ENCODE data around the gene DDX25.

Gene DDX25

GRCh38 chr11:125873881-125874555 is 30.3 kb upstream of the DDX25 start:
- ChIA-PET CTCF (no interaction called here), POLR2A (no interaction called here)
- TF ChIP-seq ELF4 (IDR thresholded peaks at IDR 0.05) (no peak), HDGF (IDR thresholded peaks at IDR 0.05; ENCODE audit: borderline replicate concordance) (no peak), CTBP1 (IDR thresholded peaks at IDR 0.05; ENCODE audit: borderline replicate concordance) (no peak), ARNT (IDR thresholded peaks at IDR 0.05) (no peak), FOXM1 (IDR thresholded peaks at IDR 0.05; ENCODE audit: borderline replicate concordance) (no peak), SUZ12 (IDR thresholded peaks at IDR 0.05) (no peak), PKNOX1 (IDR thresholded peaks at IDR 0.05) (no peak), TARDBP (IDR thresholded peaks at IDR 0.05) (no peak), FOXA1 (IDR thresholded peaks at IDR 0.05) (no peak), FOXK2 (IDR thresholded peaks at IDR 0.05) (no peak), BHLHE40 (IDR thresholded peaks at IDR 0.05; ENCODE audit: borderline replicate concordance) (no peak), ZNF384 (IDR thresholded peaks at IDR 0.05) (no peak), LEF1 (IDR thresholded peaks at IDR 0.05; ENCODE audit: borderline replicate concordance) (no peak), L3MBTL2 (conservative IDR thresholded peaks at IDR 0.05) (no peak), SP1 (IDR thresholded peaks at IDR 0.05) (no peak), NFRKB (IDR thresholded peaks at IDR 0.05) (no peak)
- DNase-seq (ENCODE audit: extremely low spot score), result no peak

- ChIA-PET POLR2A (no interaction called here), CTCF (interaction anchor here (0.7 to 0.8 kb wide), 2 partner anchors 12 to 150 kb away, joined by 3 to 7 read pairs; partner anchors contain the start of gene HYLS1)
- TF ChIP-seq FOXM1 (IDR thresholded peaks at IDR 0.05; ENCODE audit: borderline replicate concordance) (no peak), PKNOX1 (IDR thresholded peaks at IDR 0.05) (no peak), LEF1 (IDR thresholded peaks at IDR 0.05; ENCODE audit: borderline replicate concordance) (no peak)
- peak; percentile 65 for DNase-seq (ENCODE audit: extremely low spot score)
Measured at GRCh38 chr11:125874556-125875124, 29.7 kb upstream of the DDX25 start.

GRCh38 chr11:125881291-125881690 is 23.0 kb upstream of the DDX25 start:
- CTCF ChIA-PET, result no interaction called here
- TF ChIP-seq ARNT (IDR thresholded peaks at IDR 0.05) (no peak), PKNOX1 (IDR thresholded peaks at IDR 0.05) (no peak), FOXK2 (IDR thresholded peaks at IDR 0.05) (no peak), ELF4 (IDR thresholded peaks at IDR 0.05) (no peak), ZNF384 (IDR thresholded peaks at IDR 0.05) (no peak), FOXA1 (IDR thresholded peaks at IDR 0.05) (no peak), SUZ12 (IDR thresholded peaks at IDR 0.05) (no peak), FOXM1 (IDR thresholded peaks at IDR 0.05; ENCODE audit: borderline replicate concordance) (no peak), BHLHE40 (IDR thresholded peaks at IDR 0.05; ENCODE audit: borderline replicate concordance) (no peak), LEF1 (IDR thresholded peaks at IDR 0.05; ENCODE audit: borderline replicate concordance) (no peak), SP1 (IDR thresholded peaks at IDR 0.05) (no peak), CTBP1 (IDR thresholded peaks at IDR 0.05; ENCODE audit: borderline replicate concordance) (no peak), TARDBP (IDR thresholded peaks at IDR 0.05) (no peak), L3MBTL2 (conservative IDR thresholded peaks at IDR 0.05) (no peak), NFRKB (IDR thresholded peaks at IDR 0.05) (no peak), HDGF (IDR thresholded peaks at IDR 0.05; ENCODE audit: borderline replicate concordance) (no peak)
- POLR2A ChIA-PET, result no interaction called here
- DNase-seq (ENCODE audit: extremely low spot score), result no peak

- ChIA-PET POLR2A (no interaction called here), CTCF (no interaction called here)
- no peak for DNase-seq (ENCODE audit: extremely low spot score)
- no peak for TF ChIP-seq SP1 (IDR thresholded peaks at IDR 0.05)
- no peak for TF ChIP-seq ELF4 (IDR thresholded peaks at IDR 0.05)
- no peak for TF ChIP-seq LEF1 (IDR thresholded peaks at IDR 0.05; ENCODE audit: borderline replicate concordance)
- TF ChIP-seq SUZ12 (IDR thresholded peaks at IDR 0.05), result no peak
- no peak for TF ChIP-seq PKNOX1 (IDR thresholded peaks at IDR 0.05)
- no peak for TF ChIP-seq NFRKB (IDR thresholded peaks at IDR 0.05)
- no peak for TF ChIP-seq ARNT (IDR thresholded peaks at IDR 0.05)
- TF ChIP-seq FOXK2 (IDR thresholded peaks at IDR 0.05), result no peak
- TF ChIP-seq FOXA1 (IDR thresholded peaks at IDR 0.05), result no peak
- TF ChIP-seq CTBP1 (IDR thresholded peaks at IDR 0.05; ENCODE audit: borderline replicate concordance), result no peak
- TF ChIP-seq BHLHE40 (IDR thresholded peaks at IDR 0.05; ENCODE audit: borderline replicate concordance), result no peak
- TF ChIP-seq L3MBTL2 (conservative IDR thresholded peaks at IDR 0.05), result no peak
- no peak for TF ChIP-seq HDGF (IDR thresholded peaks at IDR 0.05; ENCODE audit: borderline replicate concordance)
Measured at GRCh38 chr11:125883375-125883774, 20.9 kb upstream of the DDX25 start.

- no peak for DNase-seq (ENCODE audit: extremely low spot score)
- ChIA-PET POLR2A (interaction anchor here (0.8 to 2.1 kb wide), 8 partner anchors 8 to 959 kb away, joined by 3 to 28 read pairs (median 4); partner anchors contain the start of gene PUS3), CTCF (interaction anchor here (1.2 kb wide), 1 partner anchor 12 kb away, joined by 3 read pairs; no protein-coding TSS in a partner anchor)
- TF ChIP-seq TARDBP (IDR thresholded peaks at IDR 0.05) (no peak), PKNOX1 (IDR thresholded peaks at IDR 0.05) (no peak), ZNF384 (IDR thresholded peaks at IDR 0.05) (no peak), L3MBTL2 (conservative IDR thresholded peaks at IDR 0.05) (no peak), BHLHE40 (IDR thresholded peaks at IDR 0.05; ENCODE audit: borderline replicate concordance) (no peak)
Measured at GRCh38 chr11:125886997-125887372, 17.3 kb upstream of the DDX25 start.

Measured in HEK293T (cell line).